HG03354 (cell line): Measurements from ENCODE around the gene AGPS.

Experiments
- ATAC-seq: cut with Tn5 transposase; IDR thresholded peaks from one replicate; pipeline ENCODE4 v1.9.1; 2021; ENCODE audit warnings: mild to moderate bottlenecking; ENCODE audit not compliant: unreplicated experiment, poor library complexity, severe bottlenecking

Gene AGPS

DNA sequence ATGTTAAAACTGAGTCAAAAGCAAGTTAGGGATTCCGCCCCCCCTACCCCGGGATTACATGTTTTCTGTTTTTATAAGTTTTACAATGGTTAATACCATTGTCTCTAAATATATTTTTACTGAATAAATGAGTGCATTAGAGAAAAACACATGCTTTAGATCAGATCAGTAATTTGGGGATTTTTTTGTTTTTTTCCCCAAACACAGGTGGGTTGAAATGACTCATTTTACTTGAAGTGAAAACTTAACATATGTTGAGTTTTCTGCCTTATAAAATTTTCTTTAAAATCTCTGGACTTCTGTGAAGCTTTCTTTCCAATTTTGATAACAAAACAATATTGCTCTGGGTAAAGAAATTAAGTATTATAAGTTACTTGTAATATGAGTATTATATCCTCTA is 114.4 kb downstream of the AGPS start:
- no peak for ATAC-seq

DNA sequence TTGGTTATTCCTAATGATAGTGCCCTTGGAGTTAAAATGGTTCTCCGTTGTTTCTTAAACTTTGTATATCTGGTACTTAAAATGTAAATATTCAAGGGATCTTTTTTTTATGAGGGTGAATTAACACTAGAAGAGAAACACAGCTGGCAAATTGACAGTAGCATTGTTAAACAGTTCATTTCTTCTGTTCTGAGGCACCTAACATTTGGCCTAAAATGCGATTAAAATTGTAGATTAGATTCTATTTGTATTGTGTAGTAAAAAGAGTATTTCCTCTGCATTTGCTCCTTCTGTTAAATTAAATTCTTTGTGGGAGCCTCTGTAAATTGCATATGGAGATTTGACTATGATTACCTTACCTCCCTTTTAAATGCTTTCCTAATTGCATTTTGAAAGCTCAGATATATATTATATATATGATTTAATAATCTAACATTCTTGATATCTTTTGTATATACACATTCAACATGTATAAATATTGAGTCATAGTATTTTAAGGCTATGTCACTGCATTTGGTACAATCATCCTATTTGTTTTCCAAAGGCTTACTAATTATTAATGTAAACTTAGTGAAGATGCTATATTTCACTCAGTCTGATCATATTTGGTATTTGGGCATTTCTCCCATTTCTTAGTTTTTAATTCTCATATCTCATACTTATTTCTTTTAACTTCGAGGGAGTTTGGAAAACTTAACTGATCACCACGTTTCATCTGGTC is 124.4 kb downstream of the AGPS start:
- no peak for ATAC-seq

GRCh38 chr2:177518754-177519153 is 126.2 kb downstream of the AGPS start:
- no peak for ATAC-seq

DNA sequence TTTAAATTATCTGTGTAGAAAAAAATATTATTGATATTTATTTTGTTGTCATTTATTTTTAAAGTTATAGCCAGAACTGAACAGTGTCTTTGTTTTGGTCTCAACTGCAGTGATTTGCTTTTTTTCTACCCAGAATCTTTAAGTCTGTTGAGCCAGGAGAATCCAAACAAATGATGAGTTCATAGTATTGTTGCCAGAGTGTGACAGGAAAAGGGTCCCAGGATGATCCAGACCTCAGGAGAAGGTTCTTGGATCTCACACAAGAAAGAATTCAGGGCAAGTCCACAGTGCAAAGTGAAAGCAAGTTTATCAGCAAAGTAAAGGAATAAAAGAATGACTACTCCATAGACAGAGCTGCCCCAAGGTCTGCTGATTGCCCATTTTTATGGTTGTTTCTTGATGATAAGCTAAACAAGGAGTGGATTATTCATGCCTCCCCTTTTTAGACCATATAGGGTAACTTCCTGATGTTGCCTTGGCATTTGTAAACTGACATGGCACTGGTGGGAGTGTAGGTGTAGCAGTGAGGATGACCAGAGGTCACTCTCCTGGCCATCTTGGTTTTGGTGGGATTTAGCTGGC is 127.1 kb downstream of the AGPS start:
- no peak for ATAC-seq

GRCh38 chr2:177520324-177520723 is 127.8 kb downstream of the AGPS start:
- no peak for ATAC-seq

GRCh38 chr2:177523781-177524180 is 131.2 kb downstream of the AGPS start:
- no peak for ATAC-seq

DNA sequence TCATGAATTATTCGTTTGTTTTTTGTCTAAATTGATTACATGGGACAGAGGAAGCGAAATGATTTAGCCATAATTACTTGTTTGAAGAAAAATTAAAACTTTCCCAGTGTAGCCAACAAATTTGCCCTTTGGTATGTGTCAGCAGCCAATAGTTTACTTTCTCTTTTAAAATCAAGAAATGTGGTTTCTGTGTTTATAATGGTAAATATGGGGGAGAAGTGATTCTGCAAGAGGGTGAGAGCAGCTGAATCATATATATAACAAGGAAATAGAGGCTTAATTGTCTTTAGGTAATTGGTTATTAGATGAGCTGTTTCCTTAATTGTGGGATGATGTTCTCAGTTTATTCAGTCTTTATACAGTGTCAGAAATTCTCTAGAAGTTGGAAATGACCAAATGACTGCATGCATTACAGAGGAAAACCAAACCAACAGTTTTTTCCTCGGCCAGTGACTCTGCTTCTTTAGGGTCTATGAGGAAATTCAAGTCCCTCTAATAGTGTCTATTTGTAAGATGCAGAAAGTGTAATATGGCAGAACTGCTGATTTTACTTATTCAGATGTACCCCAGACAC is 132.9 kb downstream of the AGPS start:
- no peak for ATAC-seq

DNA sequence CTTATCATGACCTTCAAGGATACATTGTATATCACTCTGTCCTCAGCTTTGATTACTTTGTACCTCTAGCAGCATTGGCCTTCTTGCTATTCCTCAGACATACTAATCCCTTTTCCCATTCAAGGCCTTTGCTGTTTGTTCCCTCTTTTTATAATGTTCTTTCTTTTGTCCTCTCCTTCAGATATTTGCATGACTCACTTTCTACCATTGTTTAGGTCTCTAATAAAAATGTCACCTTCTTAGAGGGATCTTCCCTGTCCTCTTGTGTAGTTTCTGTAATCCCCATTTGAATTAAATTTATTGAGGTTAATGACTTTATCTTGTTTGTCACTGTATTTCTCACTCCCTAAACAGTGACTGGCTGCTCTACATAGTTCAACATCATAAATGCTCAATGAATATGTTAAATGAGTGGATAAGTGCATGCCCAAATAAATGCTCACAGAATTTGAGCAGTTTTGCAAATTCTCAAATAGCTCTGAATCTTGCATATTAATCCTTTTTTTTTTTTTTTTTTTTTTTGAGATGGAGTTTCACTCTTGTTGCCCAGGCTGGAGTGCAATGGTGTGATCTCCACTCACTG is 135.9 kb downstream of the AGPS start:
- ATAC-seq = no peak

GRCh38 chr2:177529166-177529565 is 136.6 kb downstream of the AGPS start:
- ATAC-seq = no peak

DNA sequence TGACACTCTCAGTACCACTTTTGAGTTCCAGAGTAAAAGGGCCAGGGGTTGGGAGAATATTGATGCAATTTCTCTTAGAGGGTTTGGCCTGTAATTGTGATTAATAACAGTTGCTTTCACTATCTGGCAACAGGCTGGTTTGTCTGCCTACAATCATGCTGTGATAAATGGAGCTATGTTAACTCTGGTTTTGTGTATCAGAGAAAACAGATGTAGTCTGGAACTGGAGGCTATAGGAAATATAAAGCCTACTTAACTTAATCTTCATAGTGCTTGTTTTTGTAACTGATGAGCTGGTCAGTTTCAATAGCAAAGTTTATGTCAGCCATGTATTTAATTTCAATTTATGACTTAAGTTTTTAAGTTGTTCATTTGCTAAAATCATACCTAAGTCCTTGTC is 138.0 kb downstream of the AGPS start:
- no peak for ATAC-seq

- ATAC-seq = no peak
Observed at GRCh38 chr2:177531706-177532105, 139.1 kb downstream of the AGPS start.

DNA sequence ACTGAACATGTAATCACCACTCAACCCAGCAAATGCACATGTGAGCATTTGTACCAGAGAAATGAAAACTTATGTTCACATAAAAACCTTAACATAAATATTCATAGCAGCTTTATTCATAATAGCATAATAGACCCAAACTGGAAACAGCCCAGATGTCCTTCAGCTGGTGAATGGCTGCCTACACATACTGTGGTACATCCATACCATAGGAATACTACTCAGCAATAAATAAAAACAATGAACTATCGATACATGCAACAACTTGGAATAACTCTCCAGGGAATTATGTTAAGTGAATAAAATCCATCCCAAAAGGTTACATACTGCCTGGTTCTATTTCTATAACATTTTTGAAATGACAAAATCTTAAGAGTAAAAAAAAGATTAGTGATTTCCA is 140.0 kb downstream of the AGPS start:
- no peak for ATAC-seq

GRCh38 chr2:177533253-177533652 is 140.7 kb downstream of the AGPS start:
- ATAC-seq = no peak

GRCh38 chr2:177535000-177535399 is 142.4 kb downstream of the AGPS start:
- no peak for ATAC-seq

- no peak for ATAC-seq
Observed at GRCh38 chr2:177535958-177536504, 143.5 kb downstream of the AGPS start.

DNA sequence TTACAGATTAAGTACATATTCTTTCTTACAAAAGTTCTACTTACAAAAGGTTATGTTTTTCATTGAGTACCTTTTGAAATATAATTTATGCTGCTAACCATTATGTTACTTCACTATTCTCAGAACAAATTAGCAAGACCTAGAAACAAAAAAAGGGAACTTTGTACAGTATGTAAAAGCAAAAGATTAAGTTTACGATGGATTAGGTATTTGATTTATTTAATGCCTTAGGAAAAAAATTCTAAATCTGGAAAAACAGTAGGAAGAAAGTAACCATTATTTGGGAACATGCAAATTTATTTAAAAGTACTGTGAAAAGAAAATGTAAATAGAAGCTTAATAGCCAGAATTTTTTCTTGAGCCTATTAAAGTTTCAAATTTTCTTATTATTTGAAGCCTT is 144.6 kb downstream of the AGPS start:
- no peak for ATAC-seq

- ATAC-seq = no peak
Observed at GRCh38 chr2:177537636-177538035, 145.1 kb downstream of the AGPS start.

DNA sequence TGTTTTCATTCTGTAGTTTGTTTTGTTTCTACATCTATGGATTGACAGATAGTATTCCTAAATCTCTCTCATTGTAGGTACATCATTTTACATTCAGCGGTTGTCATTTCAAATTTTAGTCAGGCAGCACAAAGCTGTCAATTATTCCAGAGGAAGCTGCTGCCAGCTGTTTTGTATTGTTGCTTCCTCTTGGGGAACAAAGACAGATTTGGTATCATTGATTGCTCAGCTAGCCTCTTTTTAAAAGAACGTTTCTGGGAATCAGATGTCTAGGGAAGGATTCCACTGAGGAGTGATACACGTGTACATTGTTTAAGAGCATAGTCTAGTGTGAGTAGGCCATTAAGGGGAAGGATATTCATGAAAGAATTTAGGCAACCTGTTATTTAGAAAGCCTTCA is 145.8 kb downstream of the AGPS start:
- ATAC-seq = no peak

GRCh38 chr2:177540283-177540682 is 147.7 kb downstream of the AGPS start:
- no peak for ATAC-seq

GRCh38 chr2:177541258-177541991 is 148.9 kb downstream of the AGPS start:
- no peak for ATAC-seq
